ENCODE data around the gene BMF.

Gene BMF

GRCh38 chr15:40065166-40065565 lies 43.5 kb downstream of the BMF start:
- no peak for DNase-seq

GRCh38 chr15:40064231-40064894 lies 44.3 kb downstream of the BMF start:
- no peak for DNase-seq

GRCh38 chr15:40063563-40064011 lies 45.1 kb downstream of the BMF start:
- no peak for DNase-seq

GRCh38 chr15:40062816-40063562 lies 45.7 kb downstream of the BMF start:
- no peak for DNase-seq

- DNase-seq = peak; percentile 15
Measured at GRCh38 chr15:40061212-40061901, 47.3 kb downstream of the BMF start.

GRCh38 chr15:40060236-40060961 lies 48.3 kb downstream of the BMF start:
- no peak for DNase-seq

GRCh38 chr15:40059821-40060220 lies 48.9 kb downstream of the BMF start:
- DNase-seq = no peak

- no peak for DNase-seq
Measured at GRCh38 chr15:40058476-40059140, 50.1 kb downstream of the BMF start.

GRCh38 chr15:40055576-40056293 lies 52.9 kb downstream of the BMF start:
- DNase-seq = no peak

- DNase-seq = no peak
Measured at GRCh38 chr15:40054855-40055575, 53.7 kb downstream of the BMF start.

GRCh38 chr15:40054605-40054854 lies 54.1 kb downstream of the BMF start:
- DNase-seq = no peak

- DNase-seq = no peak
Measured at GRCh38 chr15:40053831-40054604, 54.7 kb downstream of the BMF start.

- no peak for DNase-seq
Measured at GRCh38 chr15:40053079-40053830, 55.4 kb downstream of the BMF start.

GRCh38 chr15:40052604-40053003 lies 56.1 kb downstream of the BMF start:
- no peak for DNase-seq

- DNase-seq = no peak
Measured at GRCh38 chr15:40051616-40052415, 56.9 kb downstream of the BMF start.

GRCh38 chr15:40050788-40051470 lies 57.8 kb downstream of the BMF start:
- no peak for DNase-seq

GRCh38 chr15:40048926-40049475 lies 59.7 kb downstream of the BMF start:
- DNase-seq = no peak

- no peak for DNase-seq
Measured at GRCh38 chr15:40048211-40048792, 60.4 kb downstream of the BMF start.
